Caco-2 (cell line): ENCODE results near the gene VKORC1. TPM values are rescaled to one million over a fixed set of nuclear protein-coding genes. Genes with fewer than 3 reads are reported as not detected.
"Not testable (repeated sequence)": the region's sequence is repeated elsewhere in the genome, so short reads cannot be mapped to it uniquely, and the experiment has no call there.

ENCODE experiments used
- BruUV-seq: library from RNA; stranded (reverse); fragments of 400-500 nt; replicated peaks from 2 replicates; lab custom pipeline; 2021; lab: Mats Ljungman, UMichigan
- CTCF ChIA-PET: fragments of 300-600 bp; sonication (Branson Sonifier 250); formaldehyde crosslinking; loops from one replicate; lab custom pipeline; 2022; ENCODE audit warnings: antibody characterized with exemption; lab: Charles Lee
- POLR2A ChIA-PET: fragments of 300-600 bp; sonication (Branson Sonifier 250); formaldehyde crosslinking; loops from one replicate; lab custom pipeline; 2022; ENCODE audit warnings: antibody characterized with exemption; lab: Charles Lee
- DNase-seq, 2 experiments: peaks; one replicate each; pipeline versions ENCODE4 v3.0.0 to v3.0.0-alpha.2; 2020 to 2022
- H3K27me3 ChIP-seq: replicated peaks from 2 replicates; pipeline ENCODE4 v1.6.0; 2011; ENCODE audit warnings: low read length; ENCODE audit not compliant: control insufficient read depth, insufficient read depth
- H3K36me3 ChIP-seq: 2 replicates; pipeline ENCODE4 v1.5.1; 2011; ENCODE audit warnings: low read length; ENCODE audit not compliant: control insufficient read depth, insufficient read depth
- H3K4me1 ChIP-seq: fragments of 250-450 bp; sonication (Bioruptor Pico); 2 replicates; pipeline ENCODE4 v1.5.1; 2020; ENCODE audit warnings: mild to moderate bottlenecking
- H3K4me3 ChIP-seq: 2 replicates; pipeline ENCODE4 v1.5.1; 2011; ENCODE audit warnings: low read depth, mild to moderate bottlenecking, control low read depth, low read length
- H3K9me3 ChIP-seq: fragments of 250-450 bp; sonication (Bioruptor Pico); 2 replicates; pipeline ENCODE4 v1.5.1; 2020; ENCODE audit warnings: mild to moderate bottlenecking, moderate library complexity
- H3K27ac Mint-ChIP-seq: one replicate; pipeline ENCODE4 v1.8.0; 2022; ENCODE audit warnings: mixed read lengths; ENCODE audit not compliant: unreplicated experiment
- H3K27me3 Mint-ChIP-seq: one replicate; pipeline ENCODE4 v1.8.0; 2022; ENCODE audit warnings: mixed read lengths; ENCODE audit not compliant: insufficient read depth, unreplicated experiment
- H3K36me3 Mint-ChIP-seq: one replicate; pipeline ENCODE4 v1.8.0; 2022; ENCODE audit warnings: mild to moderate bottlenecking, mixed read lengths; ENCODE audit not compliant: insufficient read depth, unreplicated experiment
- H3K4me1 Mint-ChIP-seq: one replicate; pipeline ENCODE4 v1.8.0; 2022; ENCODE audit warnings: low read depth, mixed read lengths; ENCODE audit not compliant: unreplicated experiment
- H3K4me3 Mint-ChIP-seq: one replicate; pipeline ENCODE4 v1.8.0; 2022; ENCODE audit warnings: mild to moderate bottlenecking, moderate library complexity, mixed read lengths; ENCODE audit not compliant: unreplicated experiment
- H3K9me3 Mint-ChIP-seq: one replicate; pipeline ENCODE4 v1.8.0; 2022; ENCODE audit warnings: mixed read lengths; ENCODE audit not compliant: unreplicated experiment
- CTCF ChIP-seq, 2 experiments: fragments of 200-600 bp in 1 of 2; IDR thresholded peaks; 1 replicate in 1 of 2; 2 replicates in 1 of 2; pipeline versions ENCODE4 v1.5.1 to v1.8.0; 2011 to 2022; ENCODE audit warnings: antibody characterized with exemption in 1 of 2, control low read depth in 1 of 2, inconsistent platforms in 1 of 2, low read depth in 1 of 2, low read length in 1 of 2, mild to moderate bottlenecking in 1 of 2, moderate library complexity in 1 of 2; ENCODE audit not compliant: insufficient read depth in 1 of 2, severe bottlenecking in 1 of 2, unreplicated experiment in 1 of 2
- intact Hi-C: fragments of 100-400 bp; cut with micrococcal nuclease; formaldehyde crosslinking; loops from one replicate; pipeline ENCODE4 v1.10.0; 2022; ENCODE audit not compliant: unreplicated experiment
- total RNA-seq: library from RNA; stranded (reverse); gene quantifications from 2 replicates; pipeline ENCODE4 v1.2.3, GENCODE V29; 2022

The VKORC1 gene
- total RNA-seq, 1 experiment from 2014 or later, result 61.3 TPM

- peak; percentile 63 to 76 for TF ChIP-seq CTCF (IDR thresholded peaks at IDR 0.05; ENCODE audit: insufficient read depth in 1 of 2, low read depth in 1 of 2, low read length in 1 of 2, severe bottlenecking in 1 of 2, unreplicated experiment in 1 of 2)
- peak; percentile 67 to 77 for DNase-seq
- no peak overlapping the region for H3K4me3 ChIP-seq
- no peak overlapping the region for H3K27ac Mint-ChIP-seq
- H3K36me3 Mint-ChIP-seq, result peaks cover 13% of the 10 kb centered on the region
- H3K9me3 Mint-ChIP-seq, result peaks cover 9% of the 10 kb centered on the region
- no peaks in the 10 kb centered on the region for H3K4me1 ChIP-seq
- H3K27me3 ChIP-seq, result no peaks in the 10 kb centered on the region
- CTCF ChIA-PET, result no interaction called here
- intact Hi-C loops, result loop anchor here (5.0 kb wide), 1 partner anchor 37 kb away; no protein-coding TSS in a partner anchor
- no peaks in the 10 kb centered on the region for H3K9me3 ChIP-seq
- H3K4me1 Mint-ChIP-seq, result peaks cover 6% of the 10 kb centered on the region
- no peaks in the 10 kb centered on the region for H3K27me3 Mint-ChIP-seq
- H3K36me3 ChIP-seq, result no peaks in the 10 kb centered on the region
- POLR2A ChIA-PET, result no interaction called here
- BruUV-seq, result no TSS peak
- no peak overlapping the region for H3K4me3 Mint-ChIP-seq
Measured at GRCh38 chr16:31105677-31106213, 11.1 kb upstream of the VKORC1 start.

- H3K27ac Mint-ChIP-seq, H3K4me1 Mint-ChIP-seq, H3K4me3 Mint-ChIP-seq, H3K27me3 ChIP-seq, H3K4me3 ChIP-seq, H3K4me1 ChIP-seq, H3K36me3 Mint-ChIP-seq, H3K9me3 ChIP-seq, H3K27me3 Mint-ChIP-seq, DNase-seq, H3K36me3 ChIP-seq, CTCF ChIA-PET, BruUV-seq, intact Hi-C loops: not testable (repeated sequence)
- POLR2A ChIA-PET, result interaction anchor here (1.2 kb wide), 1 partner anchor 16 kb away, joined by 4 read pairs; the partner anchor contains the start of gene KAT8
- peaks cover 12% of the 10 kb centered on the region for H3K9me3 Mint-ChIP-seq
Measured at GRCh38 chr16:31100876-31101641, 6.5 kb upstream of the VKORC1 start.

- Mint-ChIP-seq H3K4me1 (peaks cover 7% of the 10 kb centered on the region), H3K27me3 (no peaks in the 10 kb centered on the region), H3K9me3 (peaks cover 17% of the 10 kb centered on the region), H3K36me3 (no peaks in the 10 kb centered on the region), H3K4me3 (no peak overlapping the region), H3K27ac (no peak overlapping the region)
- no peak for DNase-seq
- H3K9me3 ChIP-seq, result no peaks in the 10 kb centered on the region
- no peaks in the 10 kb centered on the region for H3K27me3 ChIP-seq
- no peak overlapping the region for H3K4me3 ChIP-seq
- ChIA-PET POLR2A (interaction anchor here (1.2 kb wide), 1 partner anchor 17 kb away, joined by 4 read pairs; the partner anchor contains the start of gene KAT8), CTCF (no interaction called here)
- intact Hi-C loops, result no loop called here
- no peak for TF ChIP-seq CTCF (IDR thresholded peaks at IDR 0.05; ENCODE audit: insufficient read depth in 1 of 2, low read depth in 1 of 2, low read length in 1 of 2, severe bottlenecking in 1 of 2, unreplicated experiment in 1 of 2)
- no peaks in the 10 kb centered on the region for H3K36me3 ChIP-seq
- no TSS peak for BruUV-seq
- H3K4me1 ChIP-seq, result no peaks in the 10 kb centered on the region
Measured at GRCh38 chr16:31099860-31100638, 5.5 kb upstream of the VKORC1 start.
